CD4-positive, alpha-beta T cell (primary cell): Measurements from ENCODE around the gene NLE1. TPM values are rescaled to one million over a fixed set of nuclear protein-coding genes. Genes with fewer than 3 reads are reported as not detected.

Source experiments
- ATAC-seq: fragments of 200-7000 bp; cut with Tn5 transposase; one replicate; pipeline ENCODE4 v1.10.0; 2022; ENCODE audit warnings: mild to moderate bottlenecking; ENCODE audit not compliant: poor library complexity
- CTCF ChIA-PET: fragments of 350-600 bp; sonication (Branson Sonifier 250); formaldehyde crosslinking; loops from one replicate; lab custom pipeline; 2021; ENCODE audit warnings: antibody characterized with exemption, inconsistent platforms; lab: Charles Lee
- POLR2A ChIA-PET: fragments of 350-600 bp; sonication (Branson Sonifier 250); formaldehyde crosslinking; loops from one replicate; lab custom pipeline; 2021; ENCODE audit warnings: antibody characterized with exemption, inconsistent platforms; lab: Charles Lee
- DNase-seq, 14 experiments: peaks; one replicate each; pipeline ENCODE4 v3.0.0-alpha.2; 2013 to 2020; ENCODE audit warnings: mixed read lengths in 2 of 14
- H3K27ac ChIP-seq, 2 donors: one replicate each; pipeline versions ENCODE4 v1.5.1 to v1.7.0; 2013; ENCODE audit warnings: low read length in 2 of 2, low read depth in 1 of 2, mild to moderate bottlenecking in 1 of 2
- H3K27me3 ChIP-seq, 2 experiments: 1 replicate in 1 of 2; 2 replicates in 1 of 2; pipeline versions ENCODE4 v1.6.1 to v1.7.0; 2013; ENCODE audit warnings: low read length in 2 of 2, control low read depth in 1 of 2, mild to moderate bottlenecking in 1 of 2, moderate library complexity in 1 of 2; ENCODE audit not compliant: insufficient read depth in 2 of 2, control insufficient read depth in 1 of 2
- H3K36me3 ChIP-seq: one replicate; pipeline ENCODE4 v1.6.1; 2013; ENCODE audit warnings: low read length, control low read depth; ENCODE audit not compliant: insufficient read depth
- H3K4me1 ChIP-seq: one replicate; pipeline ENCODE4 v1.6.1; 2013; ENCODE audit warnings: low read length, control low read depth; ENCODE audit not compliant: insufficient read depth
- H3K4me3 ChIP-seq: one replicate; pipeline ENCODE4 v1.5.1; 2013; ENCODE audit warnings: mild to moderate bottlenecking, low read length, moderate library complexity
- H3K9me3 ChIP-seq, 2 experiments: 1 replicate in 1 of 2; 2 replicates in 1 of 2; pipeline versions ENCODE4 v1.6.1 to v1.7.0; 2013; ENCODE audit warnings: low read length in 2 of 2, mild to moderate bottlenecking in 2 of 2, control low read depth in 1 of 2, moderate library complexity in 1 of 2; ENCODE audit not compliant: control insufficient read depth in 1 of 2, insufficient read depth in 1 of 2
- H3K27ac Mint-ChIP-seq: one replicate; pipeline ENCODE4 v1.8.0; 2020; ENCODE audit warnings: mixed read lengths
- H3K27me3 Mint-ChIP-seq: one replicate; pipeline ENCODE4 v1.8.0; 2021; ENCODE audit warnings: mixed read lengths
- H3K36me3 Mint-ChIP-seq: one replicate; pipeline ENCODE4 v1.8.0; 2021; ENCODE audit warnings: low read depth, mixed read lengths
- H3K4me1 Mint-ChIP-seq: one replicate; pipeline ENCODE4 v1.8.0; 2021; ENCODE audit warnings: low read depth, mixed read lengths
- H3K4me3 Mint-ChIP-seq: one replicate; pipeline ENCODE4 v1.8.0; 2020; ENCODE audit warnings: mild to moderate bottlenecking, mixed read lengths
- H3K9me3 Mint-ChIP-seq: one replicate; pipeline ENCODE4 v1.8.0; 2020; ENCODE audit warnings: mixed read lengths
- intact Hi-C, 2 experiments: fragments of 100-400 bp; cut with DNase I in 1 of 2; cut with micrococcal nuclease in 1 of 2; formaldehyde crosslinking; loops; one replicate each; pipeline versions ENCODE4 v1.15.1 to v1.9.0; 2023 to 2025; cut with DNase I, micrococcal nuclease
- total RNA-seq, 174 experiments: library from RNA in 2 of 174; stranded (reverse) in 2 of 174; gene quantifications; one replicate each; pipeline ENCODE4 v1.2.3 and lab custom pipeline; 2021 to 2026
- TF ChIP-seq, protein P1 (sequence below): fragments of 200-600 bp; IDR thresholded peaks from one replicate; pipeline ENCODE4 v1.8.0; 2022; ENCODE audit warnings: antibody characterized with exemption, mild to moderate bottlenecking

NLE1 gene
- total RNA-seq, 2 experiments from 2014 or later, result 8.9 to 9.5 TPM

DNA sequence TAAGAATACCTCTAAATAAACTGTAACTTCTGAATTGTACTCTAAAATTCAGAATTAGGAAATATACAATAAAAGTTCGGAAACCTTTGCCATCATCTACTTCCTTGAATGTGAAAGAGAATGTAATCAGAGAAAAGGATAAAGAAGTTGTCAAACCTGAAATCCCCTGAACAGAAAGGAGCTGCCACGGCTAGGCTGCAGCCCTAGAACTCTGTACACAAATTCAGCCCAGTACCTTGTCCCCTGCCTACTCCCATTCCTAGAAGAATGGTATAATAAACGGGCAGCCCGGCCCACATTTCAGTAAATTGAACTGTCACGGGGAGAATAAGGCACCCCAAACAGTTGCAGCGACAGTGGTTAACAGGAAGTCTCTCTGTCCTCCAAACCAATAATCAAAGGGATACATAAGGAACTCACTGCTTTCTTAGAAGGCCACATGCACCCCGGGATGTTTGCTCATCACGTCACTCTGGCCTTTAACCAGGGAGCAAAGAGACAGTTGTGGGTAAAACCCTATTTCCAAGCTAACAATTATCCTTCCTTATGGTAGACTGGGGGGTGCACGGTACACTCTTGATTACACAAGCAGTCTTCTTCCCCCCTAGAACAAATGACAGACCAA lies 54.3 kb downstream of the NLE1 start:
- Histone ChIP-seq H3K27ac (peak overlapping the region; percentile 88 to 94), H3K4me1 (peaks cover 57% of the 10 kb centered on the region), H3K9me3 (no peaks in the 10 kb centered on the region), H3K4me3 (peak overlapping the region; percentile 92), H3K36me3 (no peaks in the 10 kb centered on the region), H3K27me3 (no peaks in the 10 kb centered on the region)
- POLR2A ChIA-PET, result interaction anchor here (0.6 to 3.9 kb wide), 12 partner anchors 10 to 491 kb away, joined by 3 to 14 read pairs (median 4); partner anchors contain the start of gene PEX12
- intact Hi-C loops, result loop anchor here (1.0 to 5.0 kb wide), 6 partner anchors 15 to 106 kb away; partner anchors contain the start of genes LIG3 (in 1 of the 2) and RAD51D (in 1 of the 2)
- TF ChIP-seq, protein P1, sequence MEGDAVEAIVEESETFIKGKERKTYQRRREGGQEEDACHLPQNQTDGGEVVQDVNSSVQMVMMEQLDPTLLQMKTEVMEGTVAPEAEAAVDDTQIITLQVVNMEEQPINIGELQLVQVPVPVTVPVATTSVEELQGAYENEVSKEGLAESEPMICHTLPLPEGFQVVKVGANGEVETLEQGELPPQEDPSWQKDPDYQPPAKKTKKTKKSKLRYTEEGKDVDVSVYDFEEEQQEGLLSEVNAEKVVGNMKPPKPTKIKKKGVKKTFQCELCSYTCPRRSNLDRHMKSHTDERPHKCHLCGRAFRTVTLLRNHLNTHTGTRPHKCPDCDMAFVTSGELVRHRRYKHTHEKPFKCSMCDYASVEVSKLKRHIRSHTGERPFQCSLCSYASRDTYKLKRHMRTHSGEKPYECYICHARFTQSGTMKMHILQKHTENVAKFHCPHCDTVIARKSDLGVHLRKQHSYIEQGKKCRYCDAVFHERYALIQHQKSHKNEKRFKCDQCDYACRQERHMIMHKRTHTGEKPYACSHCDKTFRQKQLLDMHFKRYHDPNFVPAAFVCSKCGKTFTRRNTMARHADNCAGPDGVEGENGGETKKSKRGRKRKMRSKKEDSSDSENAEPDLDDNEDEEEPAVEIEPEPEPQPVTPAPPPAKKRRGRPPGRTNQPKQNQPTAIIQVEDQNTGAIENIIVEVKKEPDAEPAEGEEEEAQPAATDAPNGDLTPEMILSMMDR, result no peak
- Mint-ChIP-seq H3K27me3 (no peaks in the 10 kb centered on the region), H3K9me3 (no peaks in the 10 kb centered on the region), H3K4me1 (peaks cover 64% of the 10 kb centered on the region), H3K4me3 (peak overlapping the region; percentile 98), H3K36me3 (peaks cover 18% of the 10 kb centered on the region), H3K27ac (peak overlapping the region; percentile 97)
- no peak for ATAC-seq
- DNase-seq, result peak in 9 of 14 experiments; percentile 6 to 70 (median 18)
- CTCF ChIA-PET, result interaction anchor here (0.8 to 1.7 kb wide), 5 partner anchors 10 to 65 kb away, joined by 3 to 7 read pairs (median 3); partner anchors contain the start of gene RFFL

GRCh38 chr17:35086931-35087573 lies 55.1 kb downstream of the NLE1 start:
- intact Hi-C loops, result loop anchor here (2.0 to 5.0 kb wide), 3 partner anchors 14 to 105 kb away; partner anchors contain the start of gene LIG3 (in 1 of the 2)
- Histone ChIP-seq H3K4me1 (peaks cover 60% of the 10 kb centered on the region), H3K27me3 (no peaks in the 10 kb centered on the region), H3K4me3 (peak overlapping the region; percentile 92), H3K9me3 (no peaks in the 10 kb centered on the region), H3K36me3 (no peaks in the 10 kb centered on the region), H3K27ac (peak overlapping the region; percentile 88 to 94)
- H3K4me1 Mint-ChIP-seq, result peaks cover 72% of the 10 kb centered on the region
- ATAC-seq (no peak), DNase-seq (peak in 3 of 14 experiments; percentile 13 to 37 (median 16))
- no peaks in the 10 kb centered on the region for H3K9me3 Mint-ChIP-seq
- TF ChIP-seq, protein P1, result no peak
- H3K27ac Mint-ChIP-seq, result peak overlapping the region; percentile 97
- peak overlapping the region; percentile 98 for H3K4me3 Mint-ChIP-seq
- peaks cover 18% of the 10 kb centered on the region for H3K36me3 Mint-ChIP-seq
- no peaks in the 10 kb centered on the region for H3K27me3 Mint-ChIP-seq
- ChIA-PET CTCF (interaction anchor here (0.8 to 2.2 kb wide), 5 partner anchors 9 to 64 kb away, joined by 3 to 7 read pairs (median 4); partner anchors contain the start of gene RFFL), POLR2A (interaction anchor here (0.9 to 3.9 kb wide), 7 partner anchors 9 to 492 kb away, joined by 3 to 14 read pairs (median 6); partner anchors contain the start of gene PEX12)

DNA sequence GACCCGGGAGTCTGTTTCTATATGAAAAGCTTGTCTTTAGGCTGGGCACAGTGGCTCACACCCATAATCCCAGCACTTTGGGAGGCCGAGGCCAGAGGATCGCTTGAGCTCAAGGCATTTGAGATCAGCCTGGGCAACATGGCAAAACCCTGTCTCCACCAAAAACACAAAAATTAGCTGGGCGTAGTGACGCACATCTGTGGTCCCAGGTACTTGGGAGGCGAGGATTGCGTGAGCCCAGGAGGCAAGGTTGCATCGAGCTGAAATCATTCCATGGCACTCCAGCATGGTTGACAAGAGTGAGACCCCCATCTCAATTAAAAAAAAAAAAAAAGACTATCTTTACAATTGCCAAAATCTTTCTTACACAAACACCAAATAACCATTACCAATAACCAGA lies 55.9 kb downstream of the NLE1 start:
- no peaks in the 10 kb centered on the region for H3K9me3 Mint-ChIP-seq
- H3K36me3 ChIP-seq, result no peaks in the 10 kb centered on the region
- intact Hi-C loops, result loop anchor here (2.0 to 5.0 kb wide), 3 partner anchors 13 to 104 kb away; partner anchors contain the start of gene LIG3 (in 1 of the 2)
- H3K4me1 Mint-ChIP-seq, result peaks cover 79% of the 10 kb centered on the region
- ChIA-PET POLR2A (interaction anchor here (1.0 to 3.9 kb wide), 5 partner anchors 35 to 492 kb away, joined by 3 to 13 read pairs (median 5); partner anchors contain the start of genes LIG3 and PEX12), CTCF (interaction anchor here (2.2 kb wide), 1 partner anchor 23 kb away, joined by 5 read pairs; the partner anchor contains the start of gene RFFL)
- TF ChIP-seq, protein P1, result no peak
- no peak overlapping the region for H3K27ac ChIP-seq
- ATAC-seq, result no peak
- no peaks in the 10 kb centered on the region for H3K9me3 ChIP-seq
- H3K27me3 ChIP-seq, result no peaks in the 10 kb centered on the region
- H3K4me3 ChIP-seq, result peak overlapping the region; percentile 92
- peaks cover 18% of the 10 kb centered on the region for H3K36me3 Mint-ChIP-seq
- peak overlapping the region; percentile 98 for H3K4me3 Mint-ChIP-seq
- H3K27ac Mint-ChIP-seq, result peak overlapping the region; percentile 97
- H3K4me1 ChIP-seq, result peaks cover 62% of the 10 kb centered on the region
- H3K27me3 Mint-ChIP-seq, result no peaks in the 10 kb centered on the region
- DNase-seq, result no peak
